ENCODE data around the gene YJEFN3.

The YJEFN3 gene

DNA sequence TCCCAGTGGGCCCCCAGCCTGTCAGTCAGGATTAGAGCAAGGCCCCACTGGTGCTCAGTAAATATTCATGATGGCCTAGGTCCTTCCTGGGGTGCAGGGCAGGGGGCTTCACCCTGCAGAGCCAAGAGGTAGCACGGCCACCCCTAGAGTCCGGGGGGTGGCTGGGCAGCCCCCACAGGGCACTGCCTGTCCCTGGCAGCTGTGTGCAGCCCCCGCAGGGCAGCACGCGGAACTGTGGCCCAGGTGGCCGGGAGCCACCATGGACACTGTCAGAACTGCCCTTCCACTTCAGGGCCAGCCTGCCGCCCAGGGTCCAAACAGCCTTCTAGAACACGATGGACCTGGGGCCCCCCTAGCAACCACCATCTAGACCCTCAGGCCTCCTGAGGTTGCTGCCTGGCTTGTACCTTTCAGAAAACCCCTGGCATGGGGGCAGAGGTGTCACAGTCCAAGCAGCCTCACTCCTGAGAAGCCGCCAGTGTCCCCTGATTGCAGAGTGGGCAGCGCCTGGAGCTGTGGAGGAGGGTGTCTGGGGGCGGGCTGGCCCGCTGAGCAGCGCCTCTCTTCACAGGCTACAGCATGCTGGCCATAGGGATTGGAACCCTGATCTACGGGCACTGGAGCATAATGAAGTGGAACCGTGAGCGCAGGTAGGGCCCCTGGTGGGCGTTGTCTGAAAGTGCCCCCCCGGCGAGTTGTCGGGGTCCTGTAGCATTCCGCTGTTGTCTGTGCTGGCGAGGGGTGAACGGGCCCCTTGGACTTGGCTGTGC, 2.9 kb upstream of the YJEFN3 start:
- ChIA-PET CTCF (interaction anchor here (1.7 to 8.6 kb wide), 2 partner anchors 26 to 118 kb away, joined by 7 to 142 read pairs; partner anchors contain the start of gene GMIP), POLR2A (no interaction called here)
- no peak overlapping the region for H3K4me3 ChIP-seq (ENCODE audit: low read depth, low read length)
- DNase-seq (ENCODE audit: low read depth, low spot score) = no peak
- TF ChIP-seq, protein P1, sequence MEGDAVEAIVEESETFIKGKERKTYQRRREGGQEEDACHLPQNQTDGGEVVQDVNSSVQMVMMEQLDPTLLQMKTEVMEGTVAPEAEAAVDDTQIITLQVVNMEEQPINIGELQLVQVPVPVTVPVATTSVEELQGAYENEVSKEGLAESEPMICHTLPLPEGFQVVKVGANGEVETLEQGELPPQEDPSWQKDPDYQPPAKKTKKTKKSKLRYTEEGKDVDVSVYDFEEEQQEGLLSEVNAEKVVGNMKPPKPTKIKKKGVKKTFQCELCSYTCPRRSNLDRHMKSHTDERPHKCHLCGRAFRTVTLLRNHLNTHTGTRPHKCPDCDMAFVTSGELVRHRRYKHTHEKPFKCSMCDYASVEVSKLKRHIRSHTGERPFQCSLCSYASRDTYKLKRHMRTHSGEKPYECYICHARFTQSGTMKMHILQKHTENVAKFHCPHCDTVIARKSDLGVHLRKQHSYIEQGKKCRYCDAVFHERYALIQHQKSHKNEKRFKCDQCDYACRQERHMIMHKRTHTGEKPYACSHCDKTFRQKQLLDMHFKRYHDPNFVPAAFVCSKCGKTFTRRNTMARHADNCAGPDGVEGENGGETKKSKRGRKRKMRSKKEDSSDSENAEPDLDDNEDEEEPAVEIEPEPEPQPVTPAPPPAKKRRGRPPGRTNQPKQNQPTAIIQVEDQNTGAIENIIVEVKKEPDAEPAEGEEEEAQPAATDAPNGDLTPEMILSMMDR (IDR thresholded peaks at IDR 0.05; ENCODE audit: insufficient read depth, low read length, missing control alignments) = no peak

DNA sequence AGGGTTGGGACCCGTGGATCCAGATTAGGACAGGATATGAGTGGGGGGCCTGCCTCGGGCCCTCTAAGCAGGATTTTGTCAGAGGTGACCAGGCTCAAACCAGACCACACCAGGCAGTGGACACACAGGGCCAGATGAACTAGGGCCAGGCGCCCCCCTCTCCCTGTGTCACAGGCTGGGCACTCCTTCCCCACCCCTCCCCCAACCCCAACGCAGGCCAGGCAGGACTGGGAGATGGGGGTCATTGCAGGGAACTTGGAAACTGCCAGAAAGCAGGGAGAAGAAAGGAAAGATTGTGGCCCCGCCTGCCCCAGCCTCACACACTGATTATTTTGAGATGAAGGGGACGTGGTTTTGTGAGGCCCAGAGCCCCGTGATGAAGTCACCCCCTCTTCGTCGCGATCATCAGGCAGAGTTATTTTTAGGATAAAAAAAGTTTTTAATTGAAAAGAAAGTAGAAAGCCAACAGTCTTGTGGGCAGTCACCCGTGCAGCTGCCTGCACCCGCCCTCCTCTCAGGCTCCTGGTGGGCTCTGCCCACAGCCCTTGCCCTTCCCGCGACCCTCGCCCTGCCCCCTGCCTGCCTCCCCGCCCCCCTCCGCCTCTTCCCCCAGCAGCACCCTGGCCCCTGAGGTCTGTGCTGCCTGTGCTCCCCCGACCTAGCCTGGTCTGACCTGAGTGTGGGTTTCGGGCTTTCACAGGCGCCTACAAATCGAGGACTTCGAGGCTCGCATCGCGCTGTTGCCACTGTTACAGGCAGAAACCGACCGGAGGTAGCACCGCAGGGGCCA, 1.9 kb upstream of the YJEFN3 start:
- no peak for DNase-seq (ENCODE audit: low read depth, low spot score)
- POLR2A ChIA-PET = no interaction called here
- CTCF ChIA-PET = interaction anchor here (8.6 to 12.9 kb wide), 2 partner anchors 25 to 120 kb away, joined by 142 to 279 read pairs; partner anchors contain the start of gene GMIP
- TF ChIP-seq, protein P1 (IDR thresholded peaks at IDR 0.05; ENCODE audit: insufficient read depth, low read length, missing control alignments) = no peak
- H3K4me3 ChIP-seq (ENCODE audit: low read depth, low read length) = no peak overlapping the region

DNA sequence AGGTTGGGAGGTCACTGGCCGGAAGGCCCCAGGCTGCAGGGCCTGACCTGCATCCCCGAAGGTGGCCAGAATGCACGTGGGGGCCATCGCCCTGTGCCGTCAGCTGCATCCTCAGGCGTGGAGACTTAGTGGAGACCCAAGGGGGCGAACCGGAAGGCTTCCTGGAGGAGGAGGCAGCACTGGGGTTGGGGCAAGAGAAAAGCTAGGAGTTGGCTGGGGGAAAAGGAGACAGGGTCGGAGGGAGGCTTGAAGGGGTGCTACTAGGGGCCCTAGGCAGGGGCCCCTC, 1.4 kb upstream of the YJEFN3 start:
- CTCF ChIA-PET = interaction anchor here (8.6 to 12.9 kb wide), 2 partner anchors 24 to 120 kb away, joined by 142 to 279 read pairs; partner anchors contain the start of gene GMIP
- no peak for DNase-seq (ENCODE audit: low read depth, low spot score)
- TF ChIP-seq, protein P1 (IDR thresholded peaks at IDR 0.05; ENCODE audit: insufficient read depth, low read length, missing control alignments) = no peak
- H3K4me3 ChIP-seq (ENCODE audit: low read depth, low read length) = no peak overlapping the region
- POLR2A ChIA-PET = no interaction called here

DNA sequence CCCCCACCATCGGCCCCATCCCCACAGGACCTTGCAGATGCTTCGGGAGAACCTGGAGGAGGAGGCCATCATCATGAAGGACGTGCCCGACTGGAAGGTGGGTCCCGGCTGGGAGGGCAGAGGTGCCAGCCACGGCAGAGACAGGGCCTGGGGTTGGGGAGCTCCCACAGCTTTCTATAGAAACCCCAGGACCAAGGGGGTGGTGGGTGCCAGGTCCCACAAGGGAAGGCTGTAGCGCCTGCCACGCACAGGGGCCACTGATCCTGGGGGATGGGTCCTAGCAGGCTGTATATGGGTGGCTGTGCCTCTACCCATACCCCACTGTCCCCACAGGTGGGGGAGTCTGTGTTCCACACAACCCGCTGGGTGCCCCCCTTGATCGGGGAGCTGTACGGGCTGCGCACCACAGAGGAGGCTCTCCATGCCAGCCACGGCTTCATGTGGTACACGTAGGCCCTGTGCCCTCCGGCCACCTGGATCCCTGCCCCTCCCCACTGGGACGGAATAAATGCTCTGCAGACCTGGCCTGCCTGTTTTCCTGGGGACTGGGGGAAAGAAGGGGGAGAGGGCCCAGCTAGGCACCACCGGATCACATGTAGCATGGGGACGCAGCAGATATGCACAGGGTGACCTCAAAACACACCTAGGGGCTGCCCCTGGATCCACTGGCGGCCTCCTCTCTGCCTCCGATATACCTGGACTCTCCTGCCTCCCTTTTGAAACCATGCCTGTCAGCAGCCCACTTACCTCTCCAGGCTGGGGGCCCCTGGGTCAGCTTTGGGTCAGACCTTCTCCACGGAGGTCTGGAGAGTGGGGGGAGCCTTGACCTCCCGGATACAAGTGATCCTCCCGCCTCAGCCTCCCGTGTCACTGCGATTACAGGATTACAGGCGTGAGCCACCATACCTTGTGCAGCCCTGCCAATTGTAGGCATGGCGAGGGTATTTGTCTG, 761 bp upstream of the YJEFN3 start:
- DNase-seq (ENCODE audit: low read depth, low spot score) = no peak
- POLR2A ChIA-PET = no interaction called here
- H3K4me3 ChIP-seq (ENCODE audit: low read depth, low read length) = no peak overlapping the region
- TF ChIP-seq, protein P1 (IDR thresholded peaks at IDR 0.05; ENCODE audit: insufficient read depth, low read length, missing control alignments) = no peak
- CTCF ChIA-PET = interaction anchor here (1.1 to 12.9 kb wide), 5 partner anchors 16 to 124 kb away, joined by 4 to 279 read pairs (median 4); partner anchors contain the start of gene GMIP

DNA sequence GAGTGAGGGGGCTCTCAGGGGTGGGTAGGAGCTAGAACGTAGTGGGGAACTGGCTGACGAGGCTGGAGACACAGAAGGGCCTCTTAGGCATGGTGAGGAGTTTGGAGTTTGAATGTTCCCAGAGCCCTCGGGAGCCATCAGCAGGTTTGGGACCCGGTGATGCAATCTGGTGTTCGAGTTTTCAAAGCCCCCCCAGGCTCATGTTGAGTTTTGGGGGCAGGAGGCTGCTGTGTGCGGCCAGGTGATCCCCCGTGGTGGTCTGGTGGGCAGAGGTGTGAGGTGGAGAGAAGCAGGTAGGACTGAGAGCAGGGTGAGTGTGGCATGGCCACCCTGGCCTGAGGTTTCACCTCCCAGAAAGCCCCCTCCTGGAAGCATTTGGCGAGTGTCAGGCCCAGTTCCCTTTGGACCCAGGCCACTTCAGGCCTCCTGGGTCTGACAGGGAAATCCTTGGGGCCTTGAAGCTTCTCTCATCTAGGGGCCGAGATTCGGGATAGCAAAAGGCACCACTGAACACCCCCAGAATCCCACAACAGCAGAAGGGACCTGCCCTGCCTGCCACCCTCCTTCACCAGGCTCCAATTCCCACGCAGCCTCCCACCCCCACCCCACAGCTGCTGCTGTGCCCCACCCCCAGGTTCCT, 1.2 kb downstream of the YJEFN3 start:
- TF ChIP-seq, protein P1 (IDR thresholded peaks at IDR 0.05; ENCODE audit: insufficient read depth, low read length, missing control alignments) = no peak
- ChIA-PET POLR2A (no interaction called here), CTCF (interaction anchor here (0.9 to 12.9 kb wide), 12 partner anchors 10 to 429 kb away, joined by 3 to 279 read pairs (median 4); partner anchors contain the start of genes GMIP and NDUFA13)
- DNase-seq (ENCODE audit: low read depth, low spot score) = no peak
- no peak overlapping the region for H3K4me3 ChIP-seq (ENCODE audit: low read depth, low read length)

Measured in AG04449 (cell line).